ENCODE data around the gene PNMT.

PNMT gene

DNA sequence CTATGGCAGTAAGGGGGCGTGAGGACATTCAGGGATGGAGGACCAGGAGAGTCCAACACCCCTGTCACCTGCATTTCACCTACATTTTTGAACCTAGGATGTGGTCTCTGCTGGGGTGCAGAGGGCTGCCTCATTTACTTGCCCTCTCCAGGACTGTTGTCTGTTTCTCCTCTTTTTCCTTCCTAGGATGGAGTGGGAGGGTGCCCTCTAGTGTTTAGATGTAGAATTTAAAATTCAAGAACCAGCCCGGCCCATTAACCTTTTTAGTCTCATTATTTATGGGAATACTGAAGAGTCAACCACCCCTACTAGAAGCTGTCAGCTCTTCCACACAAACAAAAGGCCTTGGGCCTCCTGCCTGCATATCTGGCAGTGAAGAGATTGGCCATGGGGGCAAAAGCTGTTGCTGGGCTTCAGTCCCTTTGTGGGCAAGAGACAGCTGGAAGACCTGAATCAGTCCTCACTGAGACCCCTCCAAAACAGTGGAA lies 33.8 kb upstream of the PNMT start:
- peak; percentile 55 for DNase-seq

DNA sequence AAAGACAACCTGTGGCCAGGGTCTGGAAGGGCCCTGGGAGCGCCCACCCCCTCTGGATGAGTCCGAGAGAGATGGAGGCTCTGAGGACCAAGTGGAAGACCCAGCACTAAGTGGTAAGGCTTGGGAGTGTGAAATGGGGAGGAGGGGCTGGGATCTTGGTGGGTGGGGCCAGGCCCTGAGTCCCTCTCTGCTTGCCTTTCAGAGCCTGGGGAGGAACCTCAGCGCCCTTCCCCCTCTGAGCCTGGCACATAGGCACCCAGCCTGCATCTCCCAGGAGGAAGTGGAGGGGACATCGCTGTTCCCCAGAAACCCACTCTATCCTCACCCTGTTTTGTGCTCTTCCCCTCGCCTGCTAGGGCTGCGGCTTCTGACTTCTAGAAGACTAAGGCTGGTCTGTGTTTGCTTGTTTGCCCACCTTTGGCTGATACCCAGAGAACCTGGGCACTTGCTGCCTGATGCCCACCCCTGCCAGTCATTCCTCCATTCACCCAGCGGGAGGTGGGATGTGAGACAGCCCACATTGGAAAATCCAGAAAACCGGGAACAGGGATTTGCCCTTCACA lies 32.6 kb upstream of the PNMT start:
- DNase-seq, result no peak

DNA sequence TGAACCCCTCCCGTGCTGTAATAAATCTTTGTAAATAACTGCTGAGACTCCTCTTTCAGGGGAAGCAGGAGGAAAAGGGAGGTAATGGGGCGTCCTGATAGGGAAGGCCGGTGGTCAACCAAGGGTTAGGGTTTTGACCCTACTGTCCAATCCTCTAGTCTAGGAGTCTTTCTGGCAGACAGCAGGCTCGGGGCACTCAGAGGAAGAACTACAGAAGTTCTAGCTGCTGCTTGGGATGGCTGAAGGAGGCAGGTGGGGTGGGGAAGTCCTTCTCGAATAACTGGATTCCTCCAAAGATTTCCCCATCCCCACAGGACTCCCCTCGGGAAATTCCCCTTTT lies 31.7 kb upstream of the PNMT start:
- DNase-seq, result no peak

DNA sequence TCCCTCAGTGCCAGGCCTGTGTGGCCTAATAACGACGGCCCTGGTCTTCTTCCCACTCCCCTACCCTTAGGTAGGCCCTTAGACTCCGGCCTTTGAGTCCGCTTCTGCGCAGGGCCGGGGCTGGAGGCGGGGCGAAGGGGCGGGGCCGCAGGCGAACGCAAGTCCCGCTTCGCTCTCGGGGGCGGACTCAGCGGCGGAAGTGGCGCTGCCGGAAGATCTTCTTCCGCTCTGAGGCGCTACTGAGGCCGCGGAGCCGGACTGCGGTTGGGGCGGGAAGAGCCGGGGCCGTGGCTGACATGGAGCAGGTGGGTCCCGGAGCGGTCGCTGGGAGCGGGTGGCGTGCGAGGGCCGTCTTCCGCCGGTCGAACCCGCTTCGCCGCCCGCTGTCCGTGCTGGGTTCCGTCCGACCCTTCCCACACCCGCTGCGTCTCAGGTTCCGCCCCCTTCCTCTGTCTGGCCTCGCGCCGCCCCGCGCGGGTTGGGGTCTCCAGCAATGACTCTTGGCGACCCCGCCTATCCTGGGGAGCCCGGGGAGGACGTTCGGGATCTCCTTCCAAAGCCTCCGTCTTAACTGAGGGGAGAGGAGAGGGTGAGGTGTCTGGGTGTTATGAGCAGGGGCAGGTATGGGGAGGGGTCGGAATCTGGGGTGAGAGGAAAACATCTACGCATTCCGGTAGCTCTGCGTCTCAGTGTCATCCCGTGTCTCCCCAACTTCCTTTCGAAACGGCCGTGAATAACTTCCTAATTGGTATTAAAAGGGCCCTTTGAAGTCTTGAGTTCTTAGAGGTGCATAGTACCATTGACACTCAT lies 31.1 kb upstream of the PNMT start, which contains the start of gene STARD3:
Gene STARD3 (plus strand): TSS at position 218 of the 810 bp plus-strand sequence. CDS start 16,388 bp downstream, outside the sequence.
- peak; percentile 87 for DNase-seq

DNA sequence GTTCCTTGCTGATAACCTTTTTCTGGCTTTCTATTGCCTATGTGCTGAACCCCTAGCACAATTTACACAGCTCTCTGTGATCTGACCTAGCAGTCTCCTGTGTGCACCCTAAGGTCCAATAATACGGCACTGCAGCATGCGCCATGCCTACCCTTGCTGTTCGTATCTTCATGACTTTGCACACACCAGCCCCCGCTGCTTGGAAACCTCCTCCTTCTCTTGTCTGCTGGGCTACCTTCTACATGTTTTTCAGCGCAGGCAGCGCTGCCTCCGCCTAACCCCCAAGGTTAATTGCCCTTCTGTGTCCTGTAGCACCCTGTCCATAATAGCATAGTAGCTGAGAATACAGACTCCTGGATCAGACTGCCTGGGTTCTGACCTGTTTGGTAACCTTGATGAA lies 29.9 kb upstream of the PNMT start:
- no peak for DNase-seq

DNA sequence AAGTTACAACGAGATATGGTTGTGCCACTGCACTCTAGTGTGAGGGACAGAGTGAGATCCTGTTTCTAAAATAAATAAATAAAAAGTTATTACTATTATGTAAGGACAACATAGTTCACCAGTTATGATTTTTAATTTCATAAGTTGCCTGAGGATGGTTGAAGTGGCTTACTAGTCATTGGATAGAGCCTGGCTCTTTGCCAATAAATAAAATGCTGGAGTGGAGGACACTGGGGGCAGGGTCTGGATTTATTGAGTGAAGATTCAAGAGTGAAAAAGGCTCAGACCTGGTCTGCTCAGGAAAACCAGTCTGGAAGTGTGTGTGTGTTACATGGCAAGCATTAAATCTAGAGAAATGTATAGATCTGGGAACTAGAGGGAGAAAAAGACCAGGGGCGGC lies 29.2 kb upstream of the PNMT start:
- no peak for DNase-seq

DNA sequence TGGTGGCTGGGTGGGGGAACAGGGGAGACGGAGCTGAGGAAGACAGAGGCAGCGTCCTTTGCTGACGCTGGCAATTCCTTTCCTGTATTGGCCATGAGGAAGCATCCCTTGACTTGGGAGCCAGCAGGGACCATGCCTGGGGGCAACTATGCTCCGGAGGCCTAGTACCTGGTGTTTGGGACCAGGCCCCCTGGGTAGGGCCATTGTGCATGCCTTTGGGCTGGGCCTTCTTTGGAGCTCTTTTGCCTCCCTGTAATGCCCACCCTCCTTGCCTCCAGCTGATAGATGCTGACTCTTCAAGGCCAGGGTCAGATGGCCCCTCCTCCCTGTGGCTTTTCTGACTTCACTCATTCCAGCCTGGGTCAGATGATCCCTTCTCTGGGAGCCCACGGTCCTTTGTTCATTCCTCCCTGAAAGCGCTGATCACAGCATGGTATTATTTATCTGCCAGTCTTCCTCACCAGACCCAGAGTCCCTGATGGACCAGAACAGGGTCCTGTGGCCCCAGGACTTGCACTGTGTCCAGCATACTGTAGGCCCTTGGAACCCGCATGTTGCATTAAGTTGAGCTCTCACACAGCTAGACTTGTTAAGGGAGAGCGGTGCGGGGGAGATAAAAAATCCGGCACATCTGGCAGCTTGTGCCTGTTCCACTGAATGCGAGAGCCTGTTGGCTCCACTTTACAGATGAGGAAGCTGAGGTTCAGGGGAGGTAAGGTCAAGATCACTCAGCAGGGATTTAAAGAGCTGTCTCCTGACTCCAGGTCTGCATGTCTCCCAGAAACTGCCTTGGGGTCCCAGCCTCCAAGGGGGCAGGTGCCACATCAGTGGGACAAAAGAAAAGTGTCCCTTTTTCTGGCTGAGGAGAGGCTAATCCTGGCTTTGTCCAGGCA lies 28.4 kb upstream of the PNMT start:
- DNase-seq, result peak; percentile 21

DNA sequence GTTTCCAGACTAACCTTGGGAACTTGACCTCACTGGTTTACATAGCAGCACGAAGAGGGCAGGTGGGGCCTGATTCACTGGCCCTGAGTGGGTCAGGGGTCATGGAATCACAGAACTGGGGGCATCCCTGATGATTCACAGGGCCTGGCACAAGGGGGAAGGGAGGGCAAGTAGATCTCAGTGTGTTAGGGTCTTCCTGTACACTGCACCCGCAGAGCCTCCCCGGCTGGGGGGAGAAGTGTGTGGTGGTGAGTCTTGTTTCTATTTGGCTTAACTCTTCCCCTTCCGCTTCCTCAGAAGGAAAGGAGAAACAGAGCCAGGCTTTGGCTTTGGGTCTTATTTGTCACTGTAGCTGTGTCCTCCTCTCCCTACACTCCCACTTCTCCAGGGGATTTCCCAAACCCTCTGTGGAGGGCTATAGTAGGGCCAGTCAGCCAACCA lies 27.6 kb upstream of the PNMT start:
- no peak for DNase-seq

DNA sequence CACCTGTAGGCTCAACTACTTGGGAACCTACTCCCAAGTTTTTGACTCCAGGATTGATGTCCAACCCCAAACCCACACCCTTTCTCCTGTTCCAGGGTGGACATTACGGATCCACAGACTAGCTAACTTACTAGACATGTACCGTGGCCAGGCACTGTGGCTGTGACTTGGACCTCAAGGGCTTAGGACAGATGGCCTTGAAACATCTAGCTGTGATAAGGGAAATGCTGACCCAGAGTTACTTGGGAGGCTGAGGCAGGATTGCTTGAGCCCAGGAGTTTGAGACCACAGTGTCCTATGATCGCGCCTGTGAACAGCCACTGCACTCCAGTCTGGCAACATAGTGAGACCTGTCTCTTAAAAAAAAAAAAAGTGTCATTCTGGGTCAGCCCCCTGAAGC lies 27.2 kb upstream of the PNMT start:
- no peak for DNase-seq

DNA sequence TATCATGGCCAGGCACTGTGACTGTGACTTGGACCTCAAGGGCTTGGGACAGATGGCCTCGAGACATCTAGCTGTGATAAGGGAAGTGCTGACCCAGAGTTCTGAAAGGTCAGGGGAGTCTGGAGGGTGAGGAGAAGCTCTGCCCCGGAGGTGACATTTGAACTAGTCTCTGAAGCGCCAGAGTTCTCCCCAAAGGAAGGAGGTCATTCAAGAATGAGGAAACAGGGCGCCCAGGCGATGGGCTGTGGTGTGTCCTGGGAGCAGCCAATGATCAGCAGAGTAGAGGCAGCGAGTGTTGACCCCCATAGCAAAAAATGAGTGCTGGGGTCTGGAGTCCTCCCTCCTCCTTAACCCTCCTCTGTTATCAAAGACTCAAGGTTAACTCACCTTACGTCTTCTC lies 26.4 kb upstream of the PNMT start:
- DNase-seq, result no peak

DNA sequence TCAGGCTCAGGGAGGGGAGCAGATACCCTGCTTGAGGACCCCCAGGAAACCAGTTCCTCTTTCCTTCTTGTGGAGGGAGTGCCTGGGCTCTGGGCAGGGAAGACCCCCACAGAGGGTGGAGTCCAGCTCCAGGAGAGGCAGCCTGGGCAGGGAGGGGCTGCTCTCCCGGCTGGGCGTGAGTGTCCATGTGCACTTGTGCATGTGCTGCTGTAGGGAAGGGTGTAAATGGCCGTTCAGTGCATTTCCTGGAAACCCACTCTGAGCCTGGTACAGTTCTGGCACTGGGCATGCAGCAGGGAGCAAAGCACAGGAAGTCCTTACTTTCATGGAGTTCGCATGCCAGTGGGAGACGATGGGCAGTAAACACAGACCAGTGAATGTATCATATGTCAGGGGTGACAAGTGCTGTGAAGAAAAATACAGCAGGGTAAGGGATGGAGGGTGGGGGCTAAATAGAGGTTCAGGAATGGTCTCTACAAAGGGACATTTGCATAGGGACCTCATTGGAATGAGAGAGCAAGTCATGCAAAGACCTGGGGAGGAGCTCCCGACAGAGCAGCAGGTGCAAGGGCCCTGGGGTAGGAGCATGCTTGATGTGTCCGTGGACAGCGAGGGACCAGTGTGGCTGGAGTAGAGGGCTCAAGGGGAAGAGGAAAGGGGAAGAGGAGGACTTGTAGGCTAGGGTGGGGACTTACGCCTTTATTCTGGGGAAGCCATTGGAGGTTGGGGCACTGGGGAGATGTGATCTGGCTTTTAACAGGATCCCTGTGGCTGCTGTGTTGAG lies 25.8 kb upstream of the PNMT start:
- DNase-seq, result no peak

DNA sequence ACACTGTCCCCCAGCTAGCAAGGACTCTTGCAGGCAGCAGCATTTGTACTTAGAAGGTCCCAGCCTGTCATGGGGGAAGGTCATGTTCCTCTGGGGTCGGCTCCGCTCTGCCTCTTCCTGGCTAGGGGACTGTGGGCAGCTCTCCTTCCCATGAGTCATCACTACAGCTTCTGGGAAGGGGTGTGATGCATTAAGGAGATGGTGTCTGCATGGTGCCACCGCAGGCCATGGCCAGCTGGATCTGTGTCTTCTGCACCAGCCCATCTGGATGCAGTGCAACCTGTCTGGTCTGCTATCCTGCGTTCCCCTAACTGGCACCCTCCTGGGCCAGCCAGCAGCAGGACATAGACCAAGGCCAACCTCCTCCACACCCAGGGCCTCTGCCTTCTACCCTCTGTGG lies 25.0 kb upstream of the PNMT start:
- DNase-seq, result peak; percentile 62

DNA sequence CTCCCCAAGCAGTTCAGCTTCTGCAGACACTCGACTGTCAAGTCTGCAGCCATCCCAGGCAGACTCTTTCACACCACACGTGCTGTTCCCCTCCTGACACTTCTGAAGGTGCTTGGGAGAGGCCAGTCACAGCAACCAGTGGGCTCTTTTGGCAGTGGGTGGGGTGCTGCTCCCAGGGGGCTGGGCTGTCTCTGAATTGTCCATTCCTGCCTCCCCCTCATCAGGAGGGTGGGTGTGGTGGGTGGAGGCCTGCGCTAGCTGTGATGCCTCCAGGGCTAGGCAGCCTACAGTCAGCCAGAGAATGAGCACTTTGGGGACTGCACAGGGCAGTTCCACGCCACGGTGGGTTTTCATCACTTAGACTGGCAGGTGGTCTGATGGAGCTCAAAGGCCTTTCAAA lies 21.0 kb upstream of the PNMT start:
- no peak for DNase-seq

DNA sequence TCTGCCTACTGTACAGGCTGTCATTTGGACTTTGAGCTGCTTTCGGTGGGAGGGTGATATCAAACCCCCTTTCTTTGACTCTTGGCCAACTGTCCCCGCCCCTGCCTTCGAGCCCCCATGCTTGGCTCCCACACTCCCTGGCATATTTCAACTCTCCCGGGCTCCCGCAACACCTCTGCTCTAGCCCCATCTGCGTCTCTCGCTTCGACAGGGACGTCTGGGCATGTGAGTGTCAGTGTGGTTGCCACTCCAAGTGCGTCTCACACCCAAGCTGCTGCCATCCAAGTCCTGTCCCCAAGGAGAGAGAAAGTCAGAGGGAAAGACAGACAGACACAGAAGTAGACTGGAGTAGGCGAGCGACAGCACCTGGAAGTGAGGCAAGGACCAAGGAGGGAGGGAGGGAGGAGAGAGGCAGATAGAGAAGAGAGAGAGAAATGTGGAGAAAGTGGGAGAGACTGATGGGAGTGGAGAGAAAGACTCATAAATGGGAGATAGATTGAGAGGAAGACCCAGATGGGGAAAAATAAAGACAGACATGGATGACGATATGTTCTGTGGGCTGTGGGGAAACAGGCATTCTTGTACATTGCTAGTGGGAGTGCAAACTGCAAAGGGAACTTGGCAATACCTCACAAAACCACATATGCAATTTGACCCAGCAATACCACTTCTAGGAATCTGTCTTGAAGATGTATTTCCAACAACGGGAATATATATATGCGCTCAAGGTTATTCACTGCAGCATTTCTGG lies 19.5 kb upstream of the PNMT start:
- DNase-seq, result no peak

DNA sequence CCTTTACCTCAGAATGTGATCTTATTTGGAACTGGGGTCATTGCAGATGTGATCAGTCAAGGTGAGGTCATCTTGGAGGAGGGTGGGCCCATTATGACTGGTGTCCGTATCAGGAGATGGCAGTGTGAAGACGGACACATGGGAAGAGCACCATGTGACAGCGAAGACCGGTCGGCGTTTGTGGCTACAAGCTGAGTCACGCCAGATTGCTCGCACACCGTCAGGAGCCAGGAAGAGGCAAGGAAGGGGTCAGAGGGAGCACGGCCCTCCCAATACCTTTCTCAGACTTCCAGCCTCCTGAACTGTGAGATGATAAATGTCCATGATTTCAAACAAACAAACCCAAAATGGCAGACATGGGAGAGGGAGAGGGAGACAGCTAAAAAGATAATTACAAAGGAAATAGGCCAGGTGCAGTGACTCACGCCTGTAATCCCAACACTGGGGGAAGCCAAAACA lies 18.1 kb upstream of the PNMT start:
- no peak for DNase-seq

DNA sequence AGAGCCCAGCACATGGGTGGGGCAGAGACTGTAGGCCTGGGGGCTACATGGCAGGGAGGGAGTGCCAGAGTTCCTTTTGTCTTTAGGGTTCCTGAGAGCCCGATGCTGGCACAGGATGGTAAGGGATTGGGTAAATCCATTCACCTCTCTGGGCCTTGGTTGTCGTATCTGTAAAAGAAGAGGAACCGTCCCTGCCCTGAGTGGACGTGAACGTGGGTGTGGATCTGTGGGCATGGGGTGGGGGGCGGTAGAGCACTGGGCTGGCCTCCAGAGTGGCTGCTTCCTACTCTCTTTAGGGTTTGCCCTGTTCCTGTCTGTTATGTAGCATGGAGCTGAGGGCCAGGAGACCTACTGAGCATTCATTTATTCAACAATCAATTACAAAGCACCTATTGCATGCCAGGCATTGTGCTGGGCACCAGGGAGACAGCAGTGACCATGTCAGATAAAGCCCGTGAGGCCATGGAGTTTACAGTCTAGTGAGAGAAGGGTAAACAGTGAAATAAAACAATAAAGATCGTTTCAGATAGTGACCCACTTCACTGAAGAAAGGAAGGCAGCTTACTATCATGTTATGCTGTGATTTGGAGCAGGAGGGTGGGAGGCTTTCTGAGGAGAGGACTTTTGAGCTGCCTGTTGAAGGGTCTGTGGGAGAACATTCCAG lies 16.2 kb upstream of the PNMT start:
- DNase-seq, result no peak

DNA sequence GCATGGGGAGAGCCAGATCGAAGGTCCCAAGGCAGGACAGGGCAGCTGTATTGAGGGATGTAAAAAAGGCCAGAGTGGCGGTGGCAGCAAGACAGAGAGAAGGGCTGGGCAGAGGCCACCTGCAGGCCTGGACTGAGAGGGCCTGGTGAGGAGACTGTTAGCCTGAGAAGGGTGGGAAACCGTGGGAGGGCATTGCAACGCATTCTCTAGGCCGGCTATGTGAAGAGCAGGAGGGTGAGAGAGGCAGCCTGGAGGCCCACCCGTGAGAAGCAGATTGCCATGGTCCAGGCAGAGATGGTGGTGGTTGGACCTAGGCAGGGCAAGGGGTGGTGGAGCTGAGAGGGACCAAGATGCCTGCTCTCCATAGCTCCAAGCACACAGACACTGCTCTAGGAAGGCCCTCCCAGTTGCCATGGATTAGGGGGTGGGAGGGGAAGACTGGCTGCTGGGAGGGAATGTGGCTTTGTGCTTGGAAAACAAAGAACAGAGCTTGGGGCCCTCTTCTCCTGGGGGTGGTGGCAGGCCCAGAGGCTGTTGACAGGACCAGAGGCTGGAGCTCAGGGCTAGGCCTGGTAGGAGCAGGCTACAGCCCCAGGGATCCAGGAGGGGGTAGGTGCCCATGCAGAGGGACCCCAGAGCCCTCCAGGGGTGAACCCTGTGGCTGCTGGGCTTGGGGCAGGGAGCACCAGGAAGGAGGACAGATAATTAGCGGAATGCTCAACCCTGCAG lies 15.5 kb upstream of the PNMT start:
- DNase-seq, result no peak

DNA sequence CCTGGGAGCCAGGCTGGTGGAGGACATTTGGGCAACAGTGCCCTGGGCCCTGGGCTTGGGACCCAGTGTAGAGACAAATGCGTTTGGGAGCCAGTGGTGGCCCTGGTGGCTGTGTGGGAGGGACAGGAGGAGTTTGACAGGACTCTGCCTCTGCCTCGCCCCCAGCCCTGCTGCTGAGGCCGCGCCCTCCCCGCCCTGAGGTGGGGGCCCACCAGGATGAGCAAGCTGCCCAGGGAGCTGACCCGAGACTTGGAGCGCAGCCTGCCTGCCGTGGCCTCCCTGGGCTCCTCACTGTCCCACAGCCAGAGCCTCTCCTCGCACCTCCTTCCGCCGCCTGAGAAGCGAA lies 15.0 kb upstream of the PNMT start:
- no peak for DNase-seq

DNA sequence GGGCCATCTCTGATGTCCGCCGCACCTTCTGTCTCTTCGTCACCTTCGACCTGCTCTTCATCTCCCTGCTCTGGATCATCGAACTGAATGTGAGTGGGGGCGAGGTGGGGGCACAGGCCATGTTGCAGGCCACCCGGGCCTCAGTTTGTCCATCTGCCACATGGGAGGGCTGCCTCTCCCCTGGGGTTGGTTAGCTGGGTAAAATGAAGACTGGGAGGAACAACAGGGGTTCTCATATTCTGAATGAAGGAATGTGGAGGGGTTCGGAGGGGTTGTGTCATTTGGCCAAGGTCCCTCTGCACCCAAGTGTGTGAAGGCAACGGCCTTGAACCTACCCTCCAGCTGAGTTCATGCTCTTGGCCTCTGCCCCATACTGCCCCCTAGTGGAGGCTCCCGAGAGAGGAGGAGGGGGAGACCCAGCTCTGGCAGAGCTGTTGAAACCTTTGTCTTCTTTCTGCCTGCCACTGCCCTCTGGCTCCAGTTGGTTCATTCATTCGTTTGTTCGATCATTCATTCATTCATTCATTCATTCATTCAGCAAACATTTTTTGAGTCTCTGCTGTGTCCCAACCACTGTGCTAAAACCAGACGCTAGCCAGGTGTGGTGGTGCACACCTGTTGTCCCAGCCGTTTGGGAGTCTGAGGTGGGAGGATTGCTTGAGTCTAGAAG lies 14.5 kb upstream of the PNMT start:
- DNase-seq, result peak; percentile 47

DNA sequence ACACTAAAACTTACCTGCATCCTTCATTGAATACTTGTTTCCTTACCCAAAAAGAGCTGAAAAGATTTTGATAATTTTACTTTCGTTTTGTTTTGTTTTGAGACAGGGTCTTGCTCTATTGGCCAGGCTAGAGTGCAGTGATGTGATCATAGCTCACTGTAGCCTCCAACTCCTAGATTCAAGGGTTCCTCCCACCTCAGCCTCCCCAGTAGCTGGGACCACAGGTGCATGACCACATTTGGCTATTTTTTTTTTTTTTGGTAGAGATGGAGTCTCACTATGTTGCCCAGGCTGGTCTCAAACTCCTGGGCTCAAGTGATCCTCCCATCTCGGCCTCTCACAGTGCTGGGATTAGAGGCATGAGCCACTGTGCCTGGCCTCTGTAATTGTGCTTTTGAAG lies 13.1 kb upstream of the PNMT start:
- no peak for DNase-seq
